ENCODE results near the gene TBC1D8.

Gene TBC1D8

GRCh38 chr2:101121174-101121573, 30.0 kb downstream of the TBC1D8 start:
- TF ChIP-seq, protein P1, sequence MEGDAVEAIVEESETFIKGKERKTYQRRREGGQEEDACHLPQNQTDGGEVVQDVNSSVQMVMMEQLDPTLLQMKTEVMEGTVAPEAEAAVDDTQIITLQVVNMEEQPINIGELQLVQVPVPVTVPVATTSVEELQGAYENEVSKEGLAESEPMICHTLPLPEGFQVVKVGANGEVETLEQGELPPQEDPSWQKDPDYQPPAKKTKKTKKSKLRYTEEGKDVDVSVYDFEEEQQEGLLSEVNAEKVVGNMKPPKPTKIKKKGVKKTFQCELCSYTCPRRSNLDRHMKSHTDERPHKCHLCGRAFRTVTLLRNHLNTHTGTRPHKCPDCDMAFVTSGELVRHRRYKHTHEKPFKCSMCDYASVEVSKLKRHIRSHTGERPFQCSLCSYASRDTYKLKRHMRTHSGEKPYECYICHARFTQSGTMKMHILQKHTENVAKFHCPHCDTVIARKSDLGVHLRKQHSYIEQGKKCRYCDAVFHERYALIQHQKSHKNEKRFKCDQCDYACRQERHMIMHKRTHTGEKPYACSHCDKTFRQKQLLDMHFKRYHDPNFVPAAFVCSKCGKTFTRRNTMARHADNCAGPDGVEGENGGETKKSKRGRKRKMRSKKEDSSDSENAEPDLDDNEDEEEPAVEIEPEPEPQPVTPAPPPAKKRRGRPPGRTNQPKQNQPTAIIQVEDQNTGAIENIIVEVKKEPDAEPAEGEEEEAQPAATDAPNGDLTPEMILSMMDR (IDR thresholded peaks at IDR 0.05; ENCODE audit: low read depth, low read length): no peak
- Histone ChIP-seq H3K27ac (no peak overlapping the region), H3K9me3 (ENCODE audit: severe bottlenecking) (peaks cover 3% of the 10 kb centered on the region), H3K36me3 (peaks cover 11% of the 10 kb centered on the region), H3K4me3 (ENCODE audit: low read depth, low read length) (no peak overlapping the region), H3K27me3 (ENCODE audit: insufficient read depth, low read depth, severe bottlenecking) (no peaks in the 10 kb centered on the region)
- DNase-seq: no peak

DNA sequence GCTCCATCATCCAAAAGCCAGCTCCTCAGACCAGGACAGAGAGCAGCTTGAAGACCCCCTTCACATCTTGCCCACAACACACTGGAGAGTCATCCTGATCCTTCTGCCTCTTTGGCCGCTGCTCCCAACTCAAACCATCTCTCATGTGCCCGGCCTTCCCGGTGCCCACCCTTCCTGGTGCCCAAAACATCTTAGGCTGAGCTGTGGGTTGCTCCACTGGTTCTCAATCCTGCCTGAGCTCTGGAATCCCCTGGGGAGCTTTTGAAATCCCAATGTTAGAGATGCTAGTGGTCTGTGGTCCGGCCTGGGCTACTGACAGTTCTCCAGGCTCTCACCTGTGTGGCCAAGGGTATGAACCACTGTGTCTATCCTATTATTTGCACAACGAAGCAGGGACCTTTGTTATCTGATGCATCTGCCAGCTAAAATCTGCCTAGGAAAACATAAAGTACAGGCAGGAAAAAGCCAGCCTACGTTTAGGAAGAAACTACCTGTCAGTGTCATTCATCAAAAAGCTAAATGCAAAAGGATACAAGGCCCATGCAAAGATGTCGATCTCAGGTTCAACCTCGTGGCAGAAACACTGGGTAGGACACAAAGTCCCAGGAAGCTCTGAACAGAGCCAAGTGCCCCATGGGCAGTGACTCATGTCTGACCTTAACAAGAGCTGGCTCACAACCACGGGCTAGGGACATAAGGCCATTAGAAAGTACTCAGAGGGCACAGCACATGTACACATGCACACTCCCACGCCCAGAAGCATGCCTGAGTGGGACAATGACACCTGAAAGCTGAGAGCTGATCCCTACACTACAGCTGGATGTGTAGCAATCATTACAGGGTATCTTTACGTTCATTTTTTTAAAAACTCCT, 30.8 kb downstream of the TBC1D8 start:
- TF ChIP-seq, protein P1 (IDR thresholded peaks at IDR 0.05; ENCODE audit: low read depth, low read length): no peak

DNA sequence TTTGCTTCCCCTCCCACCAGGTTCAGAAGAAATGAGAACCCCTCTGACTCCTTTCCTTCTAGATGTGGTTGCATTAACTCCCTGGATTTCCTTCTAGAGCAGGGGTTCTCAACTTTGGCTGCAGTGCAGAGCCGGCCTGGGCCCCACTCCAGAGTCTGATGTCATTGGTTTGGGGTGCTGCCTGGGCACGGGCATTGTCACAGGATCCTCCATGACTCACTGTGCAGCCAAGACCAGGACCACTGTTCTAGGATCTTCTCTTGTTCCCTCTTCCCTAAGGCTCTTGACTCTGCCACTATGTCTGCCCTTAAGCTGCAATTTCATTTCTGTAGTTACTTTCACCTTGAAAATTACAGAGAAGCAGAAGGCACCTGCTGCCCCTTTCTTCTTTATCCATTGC, 31.8 kb downstream of the TBC1D8 start:
- Histone ChIP-seq H3K27ac (no peak overlapping the region), H3K9me3 (ENCODE audit: severe bottlenecking) (peaks cover 3% of the 10 kb centered on the region), H3K4me3 (ENCODE audit: low read depth, low read length) (no peak overlapping the region), H3K27me3 (ENCODE audit: insufficient read depth, low read depth, severe bottlenecking) (no peaks in the 10 kb centered on the region), H3K36me3 (peaks cover 11% of the 10 kb centered on the region)
- no peak for DNase-seq
- TF ChIP-seq, protein P1 (IDR thresholded peaks at IDR 0.05; ENCODE audit: low read depth, low read length): no peak

More for the DNA sequence above, 30.8 kb downstream of the TBC1D8 start:
- DNase-seq: no peak
- peaks cover 3% of the 10 kb centered on the region for H3K9me3 ChIP-seq (ENCODE audit: severe bottlenecking)
- no peaks in the 10 kb centered on the region for H3K27me3 ChIP-seq (ENCODE audit: insufficient read depth, low read depth, severe bottlenecking)
- peaks cover 11% of the 10 kb centered on the region for H3K36me3 ChIP-seq
- H3K4me3 ChIP-seq (ENCODE audit: low read depth, low read length): no peak overlapping the region
- no peak overlapping the region for H3K27ac ChIP-seq

DNA sequence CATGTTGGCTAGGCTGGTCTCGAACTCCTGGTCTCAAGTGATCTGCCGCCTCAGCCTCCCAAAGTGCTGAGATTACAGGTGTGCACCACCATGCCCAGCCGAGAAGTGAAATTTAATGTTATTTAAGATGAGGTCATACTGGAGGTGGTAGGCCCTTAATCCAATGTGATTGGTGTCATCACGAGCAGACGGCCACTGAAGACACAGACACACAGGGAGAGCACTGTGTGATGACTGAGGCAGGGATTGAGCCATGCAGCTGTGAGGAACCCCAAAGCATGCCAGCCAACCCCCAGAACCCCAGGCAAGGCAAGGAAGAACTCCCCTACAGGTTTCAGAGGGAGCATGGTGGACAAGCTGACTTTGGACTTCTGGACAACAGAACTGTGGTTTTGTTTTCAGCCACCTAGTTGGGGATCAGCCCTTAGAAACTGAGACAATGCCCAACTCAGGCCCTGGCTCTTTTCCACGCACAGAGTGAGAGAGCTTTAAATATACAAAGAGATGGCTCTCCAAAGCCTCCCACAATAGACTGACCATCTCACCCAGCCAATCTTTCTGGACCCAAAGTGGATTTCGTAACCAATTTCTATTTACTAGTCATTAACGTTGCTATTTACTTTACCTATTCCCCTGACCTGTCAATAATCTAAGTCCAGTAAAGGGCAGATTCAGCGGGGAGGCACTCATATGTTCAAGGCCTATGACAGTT, 34.2 kb downstream of the TBC1D8 start:
- Histone ChIP-seq H3K4me3 (ENCODE audit: low read depth, low read length) (no peak overlapping the region), H3K27me3 (ENCODE audit: insufficient read depth, low read depth, severe bottlenecking) (no peaks in the 10 kb centered on the region), H3K9me3 (ENCODE audit: severe bottlenecking) (peaks cover 3% of the 10 kb centered on the region), H3K36me3 (no peaks in the 10 kb centered on the region; the same call in 1 of the 2 replicates), H3K27ac (peak overlapping the region; percentile 96; the same call in 1 of the 2 replicates)
- no peak for DNase-seq
- TF ChIP-seq, protein P1 (IDR thresholded peaks at IDR 0.05; ENCODE audit: low read depth, low read length): no peak

DNA sequence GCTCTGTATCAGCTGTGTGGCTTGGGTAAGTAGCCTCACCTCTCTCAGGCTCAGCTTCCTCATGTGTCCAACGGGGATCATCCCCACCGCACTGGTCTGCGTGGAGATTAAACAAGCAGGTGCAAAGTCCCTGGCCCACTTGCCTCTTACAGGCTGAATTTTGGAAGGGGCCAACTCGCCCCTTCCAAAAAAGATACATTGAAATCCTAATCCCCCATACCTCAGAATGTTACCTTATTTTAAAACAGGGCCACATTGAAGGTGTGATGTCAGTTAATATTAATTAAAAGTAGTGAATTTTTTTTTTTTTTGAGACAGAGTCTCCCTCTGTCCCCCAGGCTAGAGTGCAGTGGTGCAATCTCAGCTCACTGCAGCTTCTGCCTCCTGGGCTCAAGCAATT, 34.8 kb downstream of the TBC1D8 start:
- Histone ChIP-seq H3K4me3 (ENCODE audit: low read depth, low read length) (no peak overlapping the region), H3K9me3 (ENCODE audit: severe bottlenecking) (peaks cover 3% of the 10 kb centered on the region), H3K27me3 (ENCODE audit: insufficient read depth, low read depth, severe bottlenecking) (no peaks in the 10 kb centered on the region), H3K36me3 (no peaks in the 10 kb centered on the region; the same call in none of the 2 replicates), H3K27ac (peak overlapping the region; percentile 96)
- TF ChIP-seq, protein P1 (IDR thresholded peaks at IDR 0.05; ENCODE audit: low read depth, low read length): no peak
- DNase-seq: peak; percentile 43
